ENCODE data around the gene SUV39H2.

DNA sequence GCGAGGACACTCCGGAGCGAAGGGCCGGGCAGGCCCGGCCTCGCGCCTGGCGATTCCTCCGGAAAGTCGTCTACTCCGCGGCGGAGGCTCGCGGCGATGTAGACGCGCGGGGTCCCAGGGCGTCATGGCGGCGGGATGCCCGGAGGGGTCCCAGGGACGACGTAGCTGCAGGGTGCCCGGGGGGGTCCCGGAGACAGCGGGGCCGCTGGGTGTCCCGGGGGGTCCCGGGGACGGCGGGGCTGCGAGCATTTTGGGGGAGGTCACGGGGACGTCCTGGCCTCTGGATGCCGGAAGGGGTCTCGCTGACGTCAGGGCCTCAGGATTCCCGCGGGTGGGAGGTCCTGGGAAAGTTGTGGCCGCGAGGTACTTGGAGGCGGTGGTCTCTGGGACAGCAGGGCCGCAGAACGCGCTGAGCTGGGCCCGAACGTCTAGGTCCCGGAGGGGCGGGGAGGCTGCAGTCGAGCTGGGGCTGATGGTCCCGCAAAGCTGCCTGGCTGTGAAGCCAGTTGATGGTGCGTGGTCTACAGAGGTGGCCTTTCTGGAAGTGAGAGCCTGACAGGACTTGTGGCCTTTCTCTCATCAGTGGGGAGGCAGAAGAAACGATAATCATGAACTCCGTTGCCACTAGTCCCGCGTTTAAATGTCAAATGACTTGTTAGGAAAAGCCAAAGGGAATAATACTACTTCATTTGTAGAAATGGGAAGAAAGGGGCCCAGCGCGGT lies 39.9 kb upstream of the SUV39H2 start:
- TF ChIP-seq CBX5 (IDR thresholded peaks at IDR 0.05; ENCODE audit: low read depth), result no peak
- no peak for TF ChIP-seq EP300 (IDR thresholded peaks at IDR 0.05; ENCODE audit: borderline replicate concordance in 1 of 2, control insufficient read depth in 1 of 2, low read depth in 2 of 2, low read length in 2 of 2)
- TF ChIP-seq, protein P1, sequence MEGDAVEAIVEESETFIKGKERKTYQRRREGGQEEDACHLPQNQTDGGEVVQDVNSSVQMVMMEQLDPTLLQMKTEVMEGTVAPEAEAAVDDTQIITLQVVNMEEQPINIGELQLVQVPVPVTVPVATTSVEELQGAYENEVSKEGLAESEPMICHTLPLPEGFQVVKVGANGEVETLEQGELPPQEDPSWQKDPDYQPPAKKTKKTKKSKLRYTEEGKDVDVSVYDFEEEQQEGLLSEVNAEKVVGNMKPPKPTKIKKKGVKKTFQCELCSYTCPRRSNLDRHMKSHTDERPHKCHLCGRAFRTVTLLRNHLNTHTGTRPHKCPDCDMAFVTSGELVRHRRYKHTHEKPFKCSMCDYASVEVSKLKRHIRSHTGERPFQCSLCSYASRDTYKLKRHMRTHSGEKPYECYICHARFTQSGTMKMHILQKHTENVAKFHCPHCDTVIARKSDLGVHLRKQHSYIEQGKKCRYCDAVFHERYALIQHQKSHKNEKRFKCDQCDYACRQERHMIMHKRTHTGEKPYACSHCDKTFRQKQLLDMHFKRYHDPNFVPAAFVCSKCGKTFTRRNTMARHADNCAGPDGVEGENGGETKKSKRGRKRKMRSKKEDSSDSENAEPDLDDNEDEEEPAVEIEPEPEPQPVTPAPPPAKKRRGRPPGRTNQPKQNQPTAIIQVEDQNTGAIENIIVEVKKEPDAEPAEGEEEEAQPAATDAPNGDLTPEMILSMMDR (IDR thresholded peaks at IDR 0.05 in 2 of 3, conservative IDR thresholded peaks at IDR 0.05 in 1 of 3; ENCODE audit: control insufficient read depth in 2 of 3, extremely low read depth in 1 of 3, insufficient read depth in 1 of 3, low read depth in 3 of 3, low read length in 3 of 3), result no peak
- TF ChIP-seq NR2C2 (IDR thresholded peaks at IDR 0.05; ENCODE audit: borderline replicate concordance, control insufficient read depth, insufficient read length, low read depth), result no peak

All from GM12878 (cell line).